GM12891 (cell line): ENCODE results near the gene GASK1B.

Experiments
- PAX5 ChIP-seq: IDR thresholded peaks from 2 replicates; pipeline ENCODE4 v1.6.1; 2011; ENCODE audit warnings: low read length, moderate library complexity, mild to moderate bottlenecking; ENCODE audit not compliant: insufficient read depth, severe bottlenecking
- POLR2A ChIP-seq: IDR thresholded peaks from 2 replicates; pipeline ENCODE4 v1.6.1; 2011; ENCODE audit warnings: low read depth, low read length, control low read depth
- POLR2AphosphoS5 ChIP-seq: IDR thresholded peaks from 2 replicates; pipeline ENCODE4 v1.6.1; 2011; ENCODE audit warnings: low read depth, low read length, control low read depth
- POU2F2 ChIP-seq: IDR thresholded peaks from 2 replicates; pipeline ENCODE4 v1.6.1; 2011; ENCODE audit warnings: low read depth, mild to moderate bottlenecking, control low read depth, low read length, moderate library complexity
- SPI1 ChIP-seq: IDR thresholded peaks from 2 replicates; pipeline ENCODE4 v1.6.1; 2011; ENCODE audit warnings: low read depth, low read length, control low read depth
- TAF1 ChIP-seq: IDR thresholded peaks from 2 replicates; pipeline ENCODE4 v1.6.1; 2011; ENCODE audit warnings: low read depth, low read length, control low read depth

DNA sequence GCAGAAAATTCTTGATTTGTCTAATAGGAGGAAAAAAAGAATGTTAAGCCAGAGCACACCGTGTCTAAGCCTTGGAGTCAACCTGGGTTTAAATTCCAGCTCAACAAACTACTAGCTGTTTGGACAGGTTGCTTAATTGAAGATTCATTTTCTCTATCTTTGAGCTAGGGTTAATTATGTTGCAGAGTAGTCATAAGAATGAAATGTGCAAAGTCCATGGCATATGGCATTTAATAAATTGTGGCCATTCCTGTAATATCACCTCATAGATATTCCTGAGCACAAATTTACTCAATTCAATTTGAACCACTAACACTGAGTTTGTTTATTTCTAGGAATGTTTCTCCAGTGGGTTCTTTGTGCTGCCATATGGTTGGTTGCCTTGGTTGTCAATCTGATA, 42.0 kb upstream of the GASK1B start:
- TF ChIP-seq TAF1: no peak
- no peak for TF ChIP-seq POLR2A
- no peak for TF ChIP-seq POU2F2
- no peak for TF ChIP-seq POLR2AphosphoS5
- no peak for TF ChIP-seq SPI1
- TF ChIP-seq PAX5: no peak
